Panc1 (cell line): ENCODE data around the gene CCDC61. TPM values are rescaled to one million over a fixed set of nuclear protein-coding genes. Genes with fewer than 3 reads are reported as not detected.

Experiments used
- ATAC-seq: fragments of 200-7000 bp; cut with Tn5 transposase; 2 replicates; pipeline ENCODE4 v1.9.1; 2020; ENCODE audit warnings: mild to moderate bottlenecking, moderate library complexity
- BruUV-seq: library from RNA; stranded (reverse); fragments of 400-500 nt; replicated peaks from 2 replicates; lab custom pipeline; 2021; lab: Mats Ljungman, UMichigan
- CTCF ChIA-PET: fragments of 300-600 bp; sonication (Branson Sonifier 250); formaldehyde crosslinking; loops from one replicate; lab custom pipeline; 2022; ENCODE audit warnings: antibody characterized with exemption; lab: Charles Lee
- POLR2A ChIA-PET: fragments of 300-600 bp; sonication (Branson Sonifier 250); formaldehyde crosslinking; loops from one replicate; lab custom pipeline; 2022; ENCODE audit warnings: antibody characterized with exemption; lab: Charles Lee
- DNase-seq: peaks from one replicate; pipeline ENCODE4 v3.0.0-alpha.2; 2010; ENCODE audit warnings: low read depth, low spot score
- H3K27ac ChIP-seq: 2 replicates; pipeline ENCODE4 v1.5.1; 2011; ENCODE audit warnings: mild to moderate bottlenecking, low read length, inconsistent platforms
- H3K27me3 ChIP-seq: fragments of 200-500 bp; sonication (Bioruptor generic); 2 replicates; pipeline ENCODE4 v1.6.0; 2014; ENCODE audit warnings: low read length, inconsistent platforms; ENCODE audit not compliant: control insufficient read depth, insufficient read depth
- H3K36me3 ChIP-seq: fragments of 200-500 bp; sonication (Bioruptor generic); 2 replicates; pipeline ENCODE4 v1.5.1; 2014; ENCODE audit warnings: inconsistent platforms, mild to moderate bottlenecking, low read length, moderate library complexity; ENCODE audit not compliant: control insufficient read depth, insufficient read depth
- H3K4me1 ChIP-seq: 2 replicates; pipeline ENCODE4 v1.5.1; 2011; ENCODE audit warnings: inconsistent platforms, mild to moderate bottlenecking, low read length, moderate library complexity; ENCODE audit not compliant: control insufficient read depth, insufficient read depth
- H3K4me3 ChIP-seq, 2 experiments: 2 replicates each; pipeline ENCODE4 v1.5.1; 2011 to 2012; ENCODE audit warnings: low read depth in 2 of 2, low read length in 2 of 2, mild to moderate bottlenecking in 2 of 2, inconsistent platforms in 1 of 2, moderate library complexity in 1 of 2
- H3K9me3 ChIP-seq: fragments of 200-500 bp; sonication (Bioruptor generic); 2 replicates; pipeline ENCODE4 v1.5.1; 2014; ENCODE audit warnings: low read depth, mild to moderate bottlenecking, inconsistent platforms, low read length, moderate library complexity; ENCODE audit not compliant: control insufficient read depth, insufficient read depth
- CTCF ChIP-seq: fragments of 450-650 bp; IDR thresholded peaks from 2 replicates; pipeline ENCODE4 v1.5.1; 2017; ENCODE audit warnings: mild to moderate bottlenecking
- POLR2AphosphoS5 ChIP-seq: IDR thresholded peaks from 2 replicates; pipeline ENCODE4 v1.6.1; 2012; ENCODE audit warnings: mild to moderate bottlenecking, low read depth, low read length, moderate library complexity
- REST ChIP-seq, 2 experiments: IDR thresholded peaks; 2 replicates each; pipeline ENCODE4 v1.6.1; 2011 to 2012; ENCODE audit warnings: low read depth in 2 of 2, control low read depth in 1 of 2, low read length in 1 of 2, mild to moderate bottlenecking in 1 of 2, moderate library complexity in 1 of 2; ENCODE audit not compliant: insufficient read depth in 1 of 2
- SIN3A ChIP-seq: IDR thresholded peaks from 2 replicates; pipeline ENCODE4 v1.6.1; 2012; ENCODE audit warnings: low read depth, mild to moderate bottlenecking, low read length, moderate library complexity, borderline replicate concordance; ENCODE audit not compliant: insufficient read depth
- TCF7L2 ChIP-seq: IDR thresholded peaks from 2 replicates; pipeline ENCODE4 v1.6.1; 2011; ENCODE audit warnings: mild to moderate bottlenecking, low read depth, low read length, inconsistent platforms
- in situ Hi-C: cut with HindIII; loops from 2 replicates; pipeline ENCODE4 v1.10.0; 2016; ENCODE audit warnings: low sequenced_read_pairs, low pct_unique_long_range_greater_than_20kb
- intact Hi-C: fragments of 100-400 bp; cut with micrococcal nuclease; formaldehyde crosslinking; loops from one replicate; pipeline ENCODE4 v1.10.0; 2022; ENCODE audit not compliant: unreplicated experiment
- total RNA-seq: library from RNA; stranded (reverse); gene quantifications from one replicate; pipeline ENCODE4 v1.2.1, GENCODE V29; 2021; ENCODE audit not compliant: unreplicated experiment

The CCDC61 gene
- total RNA-seq, 1 experiment from 2014 or later, result 17.9 TPM

- POLR2A ChIA-PET, result no interaction called here
- no peak for DNase-seq
- ATAC-seq, result no peak
These were observed 27.4 kb downstream of the CCDC61 start, which contains the start of gene PGLYRP1 for GRCh38 chr19:46022431-46023310. PGLYRP1 (minus strand) TSS chr19:46023053; CDS start chr19:46023021, 32 bp downstream.

More at GRCh38 chr19:46022431-46023310, 27.4 kb downstream of the CCDC61 start, which contains the start of gene PGLYRP1:
- no TSS peak for BruUV-seq
- no peaks in the 10 kb centered on the region for H3K4me1 ChIP-seq
- H3K36me3 ChIP-seq, result no peaks in the 10 kb centered on the region
- CTCF ChIA-PET, result interaction anchor here (0.5 kb wide), 1 partner anchor 219 kb away, joined by 15 read pairs; no protein-coding TSS in a partner anchor
- H3K27me3 ChIP-seq, result no peaks in the 10 kb centered on the region
- in situ Hi-C loops (no loop called here), intact Hi-C loops (no loop called here)
- TF ChIP-seq TCF7L2, result no peak
- TF ChIP-seq CTCF, result no peak
- no peak for TF ChIP-seq SIN3A
- no peak for TF ChIP-seq REST (IDR thresholded peaks at IDR 0.05; ENCODE audit: insufficient read depth in 1 of 2, low read depth in 2 of 2, low read length in 1 of 2)
- no peak for TF ChIP-seq POLR2AphosphoS5
- no peak within 1 kb of the TSS for H3K27ac ChIP-seq
- H3K4me3 ChIP-seq, result no peak within 1 kb of the TSS
- no peaks in the 10 kb centered on the region for H3K9me3 ChIP-seq
